ENCODE results near the gene CHRNB1. TPM values are rescaled to one million over a fixed set of nuclear protein-coding genes. Genes with fewer than 3 reads are reported as not detected.

Gene CHRNB1
- total RNA-seq, 1 donor from 2014 or later: 7.2 TPM

GRCh38 chr17:7408252-7408727 lies 36.6 kb upstream of the CHRNB1 start:
- H3K4me3 Mint-ChIP-seq: no peak overlapping the region
- no peak for DNase-seq
- H3K36me3 Mint-ChIP-seq (ENCODE audit: low read depth): peaks cover 2% of the 10 kb centered on the region
- peaks cover 12% of the 10 kb centered on the region for H3K4me1 Mint-ChIP-seq
- H3K27me3 Mint-ChIP-seq: peaks cover 32% of the 10 kb centered on the region
- H3K9me3 Mint-ChIP-seq: no peaks in the 10 kb centered on the region
- H3K27ac Mint-ChIP-seq: no peak overlapping the region
- intact Hi-C loops (cut with micrococcal nuclease): no loop called here

DNA sequence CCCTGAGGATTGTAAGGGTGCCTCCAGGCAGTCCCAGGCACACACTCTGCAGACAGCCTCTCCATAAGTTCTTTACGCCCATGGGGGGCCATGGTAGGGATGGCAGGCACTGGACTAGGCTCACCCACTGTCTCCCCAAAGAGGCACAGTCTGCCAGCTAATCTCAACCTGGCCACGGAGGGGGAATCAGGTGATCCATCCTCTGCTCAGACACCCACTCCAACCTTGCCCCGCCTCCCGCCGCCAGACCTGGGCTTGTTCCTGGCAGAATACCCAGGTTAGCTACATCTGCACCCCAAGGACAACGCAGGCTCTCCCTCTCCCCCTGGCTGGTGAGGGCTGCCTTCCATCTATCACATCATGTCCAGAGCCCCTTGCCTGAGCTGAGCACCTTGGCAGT lies 36.0 kb upstream of the CHRNB1 start:
- intact Hi-C loops (cut with micrococcal nuclease): no loop called here

DNA sequence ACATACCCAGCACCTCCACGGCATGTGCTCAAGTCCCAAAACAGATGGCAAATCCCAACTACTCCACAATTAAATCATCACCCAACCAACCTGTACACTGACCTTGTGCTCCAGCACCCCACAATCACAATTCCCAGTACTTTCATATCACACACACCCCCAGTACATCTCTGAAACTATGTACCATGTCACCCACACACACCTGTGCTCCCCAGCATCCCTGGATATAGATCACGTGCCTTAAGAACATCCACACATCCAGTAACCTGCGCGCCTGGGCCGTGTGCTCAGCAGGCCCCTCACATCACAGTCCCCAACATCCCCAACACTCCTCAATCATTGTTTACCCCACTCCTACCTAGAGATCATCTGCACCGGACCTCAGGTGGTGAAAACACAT lies 35.1 kb upstream of the CHRNB1 start:
- intact Hi-C loops (cut with micrococcal nuclease): no loop called here
- Mint-ChIP-seq H3K27ac (peak overlapping the region; percentile 6), H3K9me3 (no peaks in the 10 kb centered on the region), H3K4me1 (peaks cover 10% of the 10 kb centered on the region), H3K4me3 (no peak overlapping the region), H3K27me3 (peaks cover 32% of the 10 kb centered on the region), H3K36me3 (ENCODE audit: low read depth) (peaks cover 2% of the 10 kb centered on the region)
- DNase-seq: no peak

More for the DNA sequence above, 36.0 kb upstream of the CHRNB1 start:
- Mint-ChIP-seq H3K4me1 (peaks cover 10% of the 10 kb centered on the region), H3K36me3 (ENCODE audit: low read depth) (peaks cover 2% of the 10 kb centered on the region), H3K4me3 (no peak overlapping the region), H3K27me3 (peaks cover 32% of the 10 kb centered on the region), H3K27ac (no peak overlapping the region), H3K9me3 (no peaks in the 10 kb centered on the region)
- DNase-seq: no peak

DNA sequence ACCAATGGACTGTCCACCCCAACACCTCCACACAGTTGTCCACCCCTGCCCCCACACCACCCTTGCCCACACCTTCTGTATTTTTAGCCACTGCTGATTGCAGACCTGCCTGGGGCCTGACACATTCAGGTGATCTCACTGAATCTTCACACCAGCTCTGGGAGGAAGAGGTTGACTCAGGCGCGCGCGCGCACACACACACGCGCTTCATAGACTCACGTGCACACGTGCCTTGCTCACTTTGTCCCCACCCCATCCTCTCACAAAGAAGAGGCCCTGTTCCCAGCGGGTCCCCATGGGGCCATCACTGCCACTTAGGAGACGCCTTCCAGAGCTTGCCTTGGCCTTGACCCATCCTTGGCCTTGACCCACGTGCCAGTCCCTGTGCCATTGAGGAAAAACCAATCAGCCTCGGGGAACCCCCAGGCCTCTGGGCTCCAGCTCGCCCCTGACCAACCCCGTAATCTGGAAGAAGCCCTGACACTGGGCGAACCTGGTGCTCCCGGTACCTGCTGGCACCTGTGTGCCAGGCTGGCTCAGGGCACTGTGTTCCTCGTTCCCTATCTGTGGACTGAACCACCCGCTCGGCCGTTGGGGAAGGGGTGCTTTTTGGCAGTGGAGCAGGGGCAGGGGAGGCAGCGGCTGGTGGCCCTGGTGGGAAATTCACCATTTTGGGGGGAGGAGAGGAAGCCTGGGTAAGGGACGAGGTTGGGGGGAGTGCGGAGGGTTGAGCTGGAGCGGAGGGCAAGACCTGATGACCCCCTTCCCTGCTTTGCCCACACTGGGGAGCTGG lies 34.0 kb upstream of the CHRNB1 start:
- peaks cover 2% of the 10 kb centered on the region for H3K36me3 Mint-ChIP-seq (ENCODE audit: low read depth)
- H3K4me3 Mint-ChIP-seq: no peak overlapping the region
- no peak for DNase-seq
- no peaks in the 10 kb centered on the region for H3K9me3 Mint-ChIP-seq
- no peak overlapping the region for H3K27ac Mint-ChIP-seq
- H3K27me3 Mint-ChIP-seq: peaks cover 26% of the 10 kb centered on the region
- intact Hi-C loops (cut with micrococcal nuclease): no loop called here
- peaks cover 6% of the 10 kb centered on the region for H3K4me1 Mint-ChIP-seq

GRCh38 chr17:7411427-7411750 lies 33.5 kb upstream of the CHRNB1 start:
- H3K27me3 Mint-ChIP-seq: peaks cover 21% of the 10 kb centered on the region
- no peak overlapping the region for H3K4me3 Mint-ChIP-seq
- H3K4me1 Mint-ChIP-seq: peaks cover 2% of the 10 kb centered on the region
- intact Hi-C loops (cut with micrococcal nuclease): no loop called here
- no peaks in the 10 kb centered on the region for H3K9me3 Mint-ChIP-seq
- DNase-seq: no peak
- H3K27ac Mint-ChIP-seq: no peak overlapping the region
- peaks cover 2% of the 10 kb centered on the region for H3K36me3 Mint-ChIP-seq (ENCODE audit: low read depth)

GRCh38 chr17:7413346-7413985 lies 31.4 kb upstream of the CHRNB1 start:
- no peaks in the 10 kb centered on the region for H3K4me1 Mint-ChIP-seq
- no peak overlapping the region for H3K27ac Mint-ChIP-seq
- intact Hi-C loops (cut with micrococcal nuclease): no loop called here
- H3K27me3 Mint-ChIP-seq: peaks cover 12% of the 10 kb centered on the region
- H3K4me3 Mint-ChIP-seq: no peak overlapping the region
- peaks cover 2% of the 10 kb centered on the region for H3K36me3 Mint-ChIP-seq (ENCODE audit: low read depth)
- DNase-seq: no peak
- H3K9me3 Mint-ChIP-seq: no peaks in the 10 kb centered on the region

GRCh38 chr17:7414837-7415236 lies 30.0 kb upstream of the CHRNB1 start:
- Mint-ChIP-seq H3K9me3 (no peaks in the 10 kb centered on the region), H3K4me1 (no peaks in the 10 kb centered on the region), H3K36me3 (ENCODE audit: low read depth) (no peaks in the 10 kb centered on the region), H3K27me3 (peaks cover 4% of the 10 kb centered on the region), H3K4me3 (no peak overlapping the region), H3K27ac (no peak overlapping the region)
- intact Hi-C loops (cut with micrococcal nuclease): no loop called here
- DNase-seq: no peak

GRCh38 chr17:7415784-7416183 lies 29.1 kb upstream of the CHRNB1 start:
- H3K4me3 Mint-ChIP-seq: no peak overlapping the region
- intact Hi-C loops (cut with micrococcal nuclease): no loop called here
- DNase-seq: no peak
- no peaks in the 10 kb centered on the region for H3K27me3 Mint-ChIP-seq
- H3K27ac Mint-ChIP-seq: no peak overlapping the region
- H3K4me1 Mint-ChIP-seq: no peaks in the 10 kb centered on the region
- no peaks in the 10 kb centered on the region for H3K9me3 Mint-ChIP-seq
- no peaks in the 10 kb centered on the region for H3K36me3 Mint-ChIP-seq (ENCODE audit: low read depth)

DNA sequence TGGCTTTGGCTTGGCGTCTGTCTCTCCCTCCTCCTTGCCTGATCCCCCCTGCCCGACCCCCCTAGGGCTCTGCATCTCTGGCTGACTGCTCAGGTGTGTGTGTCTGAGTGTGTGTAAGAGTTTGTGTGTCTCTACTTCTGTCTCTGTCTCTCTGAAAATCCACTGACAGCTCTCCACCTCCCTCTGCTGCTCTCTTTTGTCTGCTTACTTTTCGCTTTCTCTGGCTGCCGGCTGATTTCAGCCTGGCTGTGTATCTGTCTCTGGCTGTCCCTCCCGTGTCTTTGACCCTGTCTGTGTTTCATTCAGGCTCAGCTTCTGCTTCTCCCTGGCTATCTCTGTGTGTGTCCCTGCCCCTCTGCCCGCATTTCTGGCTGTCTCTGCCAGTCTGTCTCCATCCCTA lies 28.5 kb upstream of the CHRNB1 start:
- no peaks in the 10 kb centered on the region for H3K9me3 Mint-ChIP-seq

DNA sequence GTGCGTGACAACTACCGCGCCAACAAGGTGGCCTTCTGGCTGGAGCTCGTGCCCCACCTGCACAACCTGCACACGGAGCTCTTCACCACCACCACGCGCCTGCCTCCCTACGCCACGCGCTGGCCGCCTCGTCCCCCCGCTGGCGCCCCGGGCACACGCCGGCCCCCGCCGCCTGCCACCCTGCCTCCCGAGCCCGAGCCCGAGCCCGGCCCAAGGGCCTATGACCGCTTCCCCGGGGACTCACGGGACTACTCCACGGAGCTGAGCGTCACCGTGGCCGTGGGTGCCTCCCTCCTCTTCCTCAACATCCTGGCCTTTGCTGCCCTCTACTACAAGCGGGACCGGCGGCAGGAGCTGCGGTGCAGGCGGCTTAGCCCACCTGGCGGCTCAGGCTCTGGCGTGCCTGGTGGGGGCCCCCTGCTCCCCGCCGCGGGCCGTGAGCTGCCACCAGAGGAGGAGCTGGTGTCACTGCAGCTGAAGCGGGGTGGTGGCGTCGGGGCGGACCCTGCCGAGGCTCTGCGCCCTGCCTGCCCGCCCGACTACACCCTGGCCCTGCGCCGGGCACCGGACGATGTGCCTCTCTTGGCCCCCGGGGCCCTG lies 27.7 kb upstream of the CHRNB1 start:
- Mint-ChIP-seq H3K9me3 (no peaks in the 10 kb centered on the region), H3K27ac (no peak overlapping the region), H3K4me1 (no peaks in the 10 kb centered on the region), H3K36me3 (ENCODE audit: low read depth) (no peaks in the 10 kb centered on the region), H3K27me3 (no peaks in the 10 kb centered on the region), H3K4me3 (no peak overlapping the region)
- intact Hi-C loops (cut with micrococcal nuclease): no loop called here
- no peak for DNase-seq

More for the DNA sequence above, 28.5 kb upstream of the CHRNB1 start:
- intact Hi-C loops (cut with micrococcal nuclease): no loop called here
- no peak overlapping the region for H3K4me3 Mint-ChIP-seq
- H3K4me1 Mint-ChIP-seq: no peaks in the 10 kb centered on the region
- no peak overlapping the region for H3K27ac Mint-ChIP-seq
- no peaks in the 10 kb centered on the region for H3K27me3 Mint-ChIP-seq
- peak; percentile 66 for DNase-seq
- no peaks in the 10 kb centered on the region for H3K36me3 Mint-ChIP-seq (ENCODE audit: low read depth)

DNA sequence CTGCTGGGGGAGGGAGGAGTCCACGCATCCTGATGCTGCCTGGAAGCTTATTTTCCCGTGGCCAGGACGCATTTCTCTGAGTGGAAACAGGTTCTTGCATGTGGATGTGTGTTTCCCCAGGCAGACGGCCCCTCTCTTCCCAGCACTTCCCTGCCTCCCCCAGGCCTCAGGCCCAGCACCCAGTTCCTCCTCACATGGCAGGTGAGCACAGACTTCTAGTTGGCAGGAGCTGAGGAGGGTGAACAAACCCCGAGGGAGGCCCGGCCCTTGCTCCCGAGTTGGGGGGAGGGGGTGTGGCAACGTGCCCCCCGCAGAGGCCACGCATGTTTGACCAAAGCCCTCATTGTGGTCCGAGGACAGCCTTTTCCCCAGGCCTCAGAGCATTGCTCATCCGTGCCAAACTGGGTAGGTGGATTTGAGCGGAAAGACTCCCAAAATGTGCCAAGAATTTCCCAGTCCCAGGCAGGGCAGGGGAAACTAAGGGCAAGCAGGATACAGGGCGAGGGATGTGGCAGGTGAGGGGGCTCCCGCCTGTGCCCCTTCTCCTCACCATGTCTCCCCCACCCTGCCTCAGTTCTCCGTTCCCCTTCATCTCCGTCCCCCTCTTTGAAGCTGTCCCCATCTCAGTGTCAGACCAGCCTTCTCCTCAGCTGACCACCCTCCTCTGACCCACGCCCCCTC lies 26.2 kb upstream of the CHRNB1 start:
- intact Hi-C loops (cut with micrococcal nuclease): no loop called here
- H3K27me3 Mint-ChIP-seq: no peaks in the 10 kb centered on the region
- H3K9me3 Mint-ChIP-seq: no peaks in the 10 kb centered on the region
- DNase-seq: no peak
- no peaks in the 10 kb centered on the region for H3K4me1 Mint-ChIP-seq
- no peaks in the 10 kb centered on the region for H3K36me3 Mint-ChIP-seq (ENCODE audit: low read depth)
- H3K4me3 Mint-ChIP-seq: no peak overlapping the region
- no peak overlapping the region for H3K27ac Mint-ChIP-seq

DNA sequence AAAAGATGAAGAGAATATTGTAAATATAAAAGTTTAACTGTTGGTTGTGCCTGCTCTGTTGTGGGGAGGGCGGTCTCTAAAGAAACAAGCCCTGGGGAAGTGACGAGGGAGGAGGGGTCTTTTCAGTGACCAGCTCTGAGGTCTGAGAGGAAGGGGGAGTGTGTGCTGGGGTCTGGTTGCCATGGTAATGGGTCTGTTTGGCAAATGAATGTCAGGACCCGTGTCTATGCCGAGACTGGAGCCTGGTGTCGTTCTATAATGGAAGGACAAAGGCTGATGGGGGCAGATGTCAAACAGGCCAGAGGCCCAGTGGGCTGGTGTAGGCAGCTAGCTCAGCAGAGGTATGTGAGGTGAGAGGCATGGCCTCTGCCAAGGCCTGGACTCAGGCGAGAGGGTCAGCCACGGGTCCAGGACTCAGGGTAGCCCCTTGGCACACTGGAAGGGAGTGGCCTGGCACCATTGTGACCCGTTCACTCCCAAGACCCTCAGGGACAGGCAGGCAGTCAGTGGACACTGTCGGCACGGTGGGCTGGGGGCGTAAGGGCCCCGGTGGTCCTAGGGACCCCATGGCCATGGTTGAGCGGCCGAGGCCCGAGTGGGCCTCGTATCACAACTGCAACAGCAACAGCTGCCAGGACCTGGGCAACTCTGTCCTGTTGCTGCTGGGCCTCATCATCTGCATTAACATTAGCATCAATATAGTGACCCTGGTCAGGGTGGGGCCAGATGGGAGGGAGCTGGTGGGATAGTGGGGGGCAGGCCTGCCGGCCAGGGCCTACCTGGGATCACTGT lies 24.8 kb upstream of the CHRNB1 start, which contains the start of gene SPEM1:
Gene SPEM1, plus strand, starts transcription at position 506 of the 792 bp plus-strand sequence. Its CDS starts 61 bp downstream, at position 567.
- H3K27me3 Mint-ChIP-seq: no peaks in the 10 kb centered on the region
- no peaks in the 10 kb centered on the region for H3K4me1 Mint-ChIP-seq
- H3K27ac Mint-ChIP-seq: no peak within 1 kb of the TSS
- H3K4me3 Mint-ChIP-seq: no peak within 1 kb of the TSS
- no peak for DNase-seq
- intact Hi-C loops (cut with micrococcal nuclease): no loop called here
- no peaks in the 10 kb centered on the region for H3K9me3 Mint-ChIP-seq
- H3K36me3 Mint-ChIP-seq (ENCODE audit: low read depth): no peaks in the 10 kb centered on the region

DNA sequence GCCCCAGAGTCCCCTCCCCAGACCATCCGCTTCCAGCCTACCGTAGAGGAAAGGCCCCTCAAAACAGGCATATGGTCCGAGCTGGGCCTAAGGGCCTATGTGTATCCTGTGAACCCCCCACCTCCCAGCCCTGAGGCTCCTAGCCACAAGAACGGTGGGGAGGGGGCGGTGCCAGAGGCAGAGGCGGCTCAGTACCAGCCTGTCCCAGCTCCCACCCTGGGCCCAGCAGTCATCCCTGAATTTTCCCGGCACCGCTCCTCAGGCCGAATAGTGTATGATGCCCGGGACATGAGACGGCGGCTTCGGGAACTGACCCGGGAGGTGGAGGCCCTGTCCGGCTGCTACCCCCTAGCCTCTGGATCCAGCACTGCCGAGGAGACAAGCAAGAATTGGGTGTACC lies 23.7 kb upstream of the CHRNB1 start:
- no peak overlapping the region for H3K27ac Mint-ChIP-seq
- H3K4me3 Mint-ChIP-seq: no peak overlapping the region
- H3K27me3 Mint-ChIP-seq: no peaks in the 10 kb centered on the region
- intact Hi-C loops (cut with micrococcal nuclease): no loop called here
- H3K9me3 Mint-ChIP-seq: no peaks in the 10 kb centered on the region
- H3K4me1 Mint-ChIP-seq: no peaks in the 10 kb centered on the region
- H3K36me3 Mint-ChIP-seq (ENCODE audit: low read depth): no peaks in the 10 kb centered on the region
- DNase-seq: no peak
